Measurements from ENCODE around the gene OR9A4.

The OR9A4 gene

GRCh38 chr7:141941075-141941474 lies 24.9 kb downstream of the OR9A4 start:
- no peak for DNase-seq (ENCODE audit: low read depth, low spot score)
- H3K4me3 ChIP-seq (ENCODE audit: low read depth, low read length) = no peak overlapping the region
- in situ Hi-C loops (cut with HindIII; ENCODE audit: low sequenced_read_pairs) = no loop called here
- TF ChIP-seq, protein P1, sequence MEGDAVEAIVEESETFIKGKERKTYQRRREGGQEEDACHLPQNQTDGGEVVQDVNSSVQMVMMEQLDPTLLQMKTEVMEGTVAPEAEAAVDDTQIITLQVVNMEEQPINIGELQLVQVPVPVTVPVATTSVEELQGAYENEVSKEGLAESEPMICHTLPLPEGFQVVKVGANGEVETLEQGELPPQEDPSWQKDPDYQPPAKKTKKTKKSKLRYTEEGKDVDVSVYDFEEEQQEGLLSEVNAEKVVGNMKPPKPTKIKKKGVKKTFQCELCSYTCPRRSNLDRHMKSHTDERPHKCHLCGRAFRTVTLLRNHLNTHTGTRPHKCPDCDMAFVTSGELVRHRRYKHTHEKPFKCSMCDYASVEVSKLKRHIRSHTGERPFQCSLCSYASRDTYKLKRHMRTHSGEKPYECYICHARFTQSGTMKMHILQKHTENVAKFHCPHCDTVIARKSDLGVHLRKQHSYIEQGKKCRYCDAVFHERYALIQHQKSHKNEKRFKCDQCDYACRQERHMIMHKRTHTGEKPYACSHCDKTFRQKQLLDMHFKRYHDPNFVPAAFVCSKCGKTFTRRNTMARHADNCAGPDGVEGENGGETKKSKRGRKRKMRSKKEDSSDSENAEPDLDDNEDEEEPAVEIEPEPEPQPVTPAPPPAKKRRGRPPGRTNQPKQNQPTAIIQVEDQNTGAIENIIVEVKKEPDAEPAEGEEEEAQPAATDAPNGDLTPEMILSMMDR (IDR thresholded peaks at IDR 0.05; ENCODE audit: low read depth, low read length) = no peak

DNA sequence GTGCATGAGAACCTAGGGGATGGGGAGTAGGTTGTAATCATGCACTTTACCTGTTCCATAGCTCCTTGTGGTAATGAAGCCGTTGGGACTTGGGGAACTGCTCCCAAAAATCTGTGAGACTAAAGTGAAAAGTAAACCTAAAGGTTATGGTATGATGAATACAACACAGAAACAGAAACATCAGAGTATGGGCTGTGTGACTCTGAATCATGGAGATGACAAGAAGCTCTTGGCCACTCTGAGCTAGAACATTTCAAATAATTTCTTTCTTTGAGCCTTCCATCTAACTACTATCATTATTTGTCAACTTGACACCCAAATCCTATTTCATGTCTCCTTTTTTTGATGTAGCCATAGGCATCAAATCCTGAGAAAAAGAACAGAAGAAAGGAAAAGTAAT lies 27.6 kb downstream of the OR9A4 start:
- in situ Hi-C loops (cut with HindIII; ENCODE audit: low sequenced_read_pairs) = no loop called here
- TF ChIP-seq, protein P1 (IDR thresholded peaks at IDR 0.05; ENCODE audit: low read depth, low read length) = no peak
- no peak overlapping the region for H3K4me3 ChIP-seq (ENCODE audit: low read depth, low read length)
- DNase-seq (ENCODE audit: low read depth, low spot score) = no peak

DNA sequence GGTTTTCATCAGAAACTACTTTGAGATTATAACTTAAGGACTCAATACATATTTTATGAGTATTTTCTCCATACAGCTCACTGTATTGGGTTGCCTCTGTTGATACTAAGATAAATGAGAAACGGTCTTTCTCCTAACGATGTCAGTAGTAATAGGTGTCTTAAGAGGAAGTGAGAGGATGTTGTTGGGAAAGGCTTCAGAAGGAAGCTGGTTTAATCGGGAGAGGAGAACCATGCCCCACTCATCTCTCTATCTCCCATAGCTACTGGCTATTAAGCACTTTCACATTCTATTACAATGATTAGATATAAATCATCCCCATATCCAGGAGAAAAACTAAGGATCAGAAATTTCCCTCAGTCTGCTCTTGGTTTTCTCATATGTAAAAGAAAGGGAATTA lies 28.6 kb downstream of the OR9A4 start:
- DNase-seq (ENCODE audit: low read depth, low spot score) = no peak

DNA sequence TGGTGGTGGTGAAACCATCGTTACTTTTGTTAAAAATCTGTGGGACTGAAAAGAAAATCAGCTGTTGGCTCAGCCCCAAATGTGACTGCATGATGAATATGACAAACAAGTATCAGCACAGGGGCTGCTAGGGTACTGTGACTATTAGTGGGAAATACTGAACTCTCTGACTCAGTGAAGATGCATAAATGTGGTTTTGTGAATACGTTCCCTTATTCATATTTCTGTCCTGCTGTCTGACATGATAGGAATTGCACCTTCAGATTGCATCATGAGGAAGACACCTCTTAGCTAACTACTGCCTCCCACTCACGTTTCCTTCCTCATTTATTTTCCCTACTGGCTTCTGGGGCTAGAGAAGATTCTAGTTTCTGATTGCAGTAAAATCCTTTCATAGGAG lies 29.2 kb downstream of the OR9A4 start:
- DNase-seq (ENCODE audit: low read depth, low spot score) = no peak
- TF ChIP-seq, protein P1 (IDR thresholded peaks at IDR 0.05; ENCODE audit: low read depth, low read length) = no peak
- in situ Hi-C loops (cut with HindIII; ENCODE audit: low sequenced_read_pairs) = no loop called here
- H3K4me3 ChIP-seq (ENCODE audit: low read depth, low read length) = no peak overlapping the region

More for the DNA sequence above, 28.6 kb downstream of the OR9A4 start:
- TF ChIP-seq, protein P1 (IDR thresholded peaks at IDR 0.05; ENCODE audit: low read depth, low read length) = no peak
- H3K4me3 ChIP-seq (ENCODE audit: low read depth, low read length) = no peak overlapping the region
- in situ Hi-C loops (cut with HindIII; ENCODE audit: low sequenced_read_pairs) = no loop called here

- TF ChIP-seq, protein P1 (IDR thresholded peaks at IDR 0.05; ENCODE audit: low read depth, low read length) = no peak
- no peak within 1 kb of the TSS for H3K4me3 ChIP-seq (ENCODE audit: low read depth, low read length)
- DNase-seq (ENCODE audit: low read depth, low spot score) = no peak
- in situ Hi-C loops (cut with HindIII; ENCODE audit: low sequenced_read_pairs) = no loop called here
Observed at GRCh38 chr7:141946796-141947195, 30.6 kb downstream of the OR9A4 start, which contains the start of gene CLEC5A. CLEC5A (minus strand) TSS chr7:141946974; CDS start chr7:141946292, 682 bp downstream.

- no peak overlapping the region for H3K4me3 ChIP-seq (ENCODE audit: low read depth, low read length)
- TF ChIP-seq, protein P1 (IDR thresholded peaks at IDR 0.05; ENCODE audit: low read depth, low read length) = no peak
- DNase-seq (ENCODE audit: low read depth, low spot score) = no peak
- in situ Hi-C loops (cut with HindIII; ENCODE audit: low sequenced_read_pairs) = no loop called here
Observed at GRCh38 chr7:141949021-141949420, 32.8 kb downstream of the OR9A4 start.

DNA sequence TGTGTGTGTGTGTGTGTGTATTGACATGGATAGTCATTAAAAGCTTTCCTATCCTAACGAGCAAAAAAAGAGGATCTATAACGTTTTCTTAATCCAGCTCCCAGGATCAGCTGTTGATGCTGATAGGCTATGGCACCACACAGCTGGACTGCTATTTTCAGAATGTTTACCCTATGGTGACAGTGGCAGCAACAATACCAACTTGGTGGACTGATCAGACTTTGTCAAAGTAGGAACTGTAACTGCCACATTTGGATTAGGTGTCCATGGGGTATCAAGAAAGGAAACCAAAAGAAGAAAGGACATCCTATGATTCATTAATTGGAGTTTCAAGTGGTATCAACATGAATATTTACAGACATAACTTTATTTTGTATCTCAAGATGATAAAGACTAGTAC lies 33.3 kb downstream of the OR9A4 start:
- in situ Hi-C loops (cut with HindIII; ENCODE audit: low sequenced_read_pairs) = no loop called here
- TF ChIP-seq, protein P1 (IDR thresholded peaks at IDR 0.05; ENCODE audit: low read depth, low read length) = no peak
- no peak overlapping the region for H3K4me3 ChIP-seq (ENCODE audit: low read depth, low read length)
- no peak for DNase-seq (ENCODE audit: low read depth, low spot score)
